ENCODE measurements around the gene NACC2.

NACC2 gene

GRCh38 chr9:136122425-136123383 is 27.6 kb upstream of the NACC2 start:
- Histone ChIP-seq H3K4me3 (ENCODE audit: low read length) (no peak overlapping the region), H3K4me1 (ENCODE audit: control insufficient read depth, low read depth, low read length) (peaks cover 5% of the 10 kb centered on the region)

GRCh38 chr9:136121801-136122200 is 26.7 kb upstream of the NACC2 start:
- Histone ChIP-seq H3K4me1 (ENCODE audit: control insufficient read depth, low read depth, low read length) (peaks cover 10% of the 10 kb centered on the region), H3K36me3 (ENCODE audit: control insufficient read depth, low read depth, low read length) (no peaks in the 10 kb centered on the region), H3K27me3 (ENCODE audit: control insufficient read depth, insufficient read depth, low read length) (peaks cover 4% of the 10 kb centered on the region), H3K27ac (ENCODE audit: low read length) (no peak overlapping the region), H3K9ac (ENCODE audit: low read length) (no peak overlapping the region), H3K4me3 (ENCODE audit: low read length) (no peak overlapping the region), H3K9me3 (ENCODE audit: control insufficient read depth, low read depth, low read length) (no peaks in the 10 kb centered on the region)

More at GRCh38 chr9:136122425-136123383, 27.6 kb upstream of the NACC2 start:
- Histone ChIP-seq H3K36me3 (ENCODE audit: control insufficient read depth, low read depth, low read length) (no peaks in the 10 kb centered on the region), H3K9ac (ENCODE audit: low read length) (no peak overlapping the region), H3K9me3 (ENCODE audit: control insufficient read depth, low read depth, low read length) (no peaks in the 10 kb centered on the region), H3K27ac (ENCODE audit: low read length) (no peak overlapping the region), H3K27me3 (ENCODE audit: control insufficient read depth, insufficient read depth, low read length) (peaks cover 4% of the 10 kb centered on the region)

- no peaks in the 10 kb centered on the region for H3K9me3 ChIP-seq (ENCODE audit: control insufficient read depth, low read depth, low read length)
- H3K27ac ChIP-seq (ENCODE audit: low read length), result no peak overlapping the region
- H3K27me3 ChIP-seq (ENCODE audit: control insufficient read depth, insufficient read depth, low read length), result peaks cover 4% of the 10 kb centered on the region
- peaks cover 2% of the 10 kb centered on the region for H3K36me3 ChIP-seq (ENCODE audit: control insufficient read depth, low read depth, low read length)
- H3K9ac ChIP-seq (ENCODE audit: low read length), result no peak overlapping the region
- peaks cover 10% of the 10 kb centered on the region for H3K4me1 ChIP-seq (ENCODE audit: control insufficient read depth, low read depth, low read length)
- no peak overlapping the region for H3K4me3 ChIP-seq (ENCODE audit: low read length)
These were observed 25.4 kb upstream of the NACC2 start for GRCh38 chr9:136120438-136120844.

GRCh38 chr9:136119883-136120393 is 24.8 kb upstream of the NACC2 start:
- Histone ChIP-seq H3K4me3 (ENCODE audit: low read length) (peak overlapping the region; percentile 70), H3K4me1 (ENCODE audit: control insufficient read depth, low read depth, low read length) (peaks cover 10% of the 10 kb centered on the region), H3K9ac (ENCODE audit: low read length) (no peak overlapping the region), H3K27me3 (ENCODE audit: control insufficient read depth, insufficient read depth, low read length) (peaks cover 4% of the 10 kb centered on the region), H3K36me3 (ENCODE audit: control insufficient read depth, low read depth, low read length) (peaks cover 7% of the 10 kb centered on the region), H3K9me3 (ENCODE audit: control insufficient read depth, low read depth, low read length) (no peaks in the 10 kb centered on the region), H3K27ac (ENCODE audit: low read length) (no peak overlapping the region)

GRCh38 chr9:136119061-136119882 is 24.2 kb upstream of the NACC2 start:
- Histone ChIP-seq H3K27me3 (ENCODE audit: control insufficient read depth, insufficient read depth, low read length) (peaks cover 4% of the 10 kb centered on the region), H3K4me1 (ENCODE audit: control insufficient read depth, low read depth, low read length) (peaks cover 10% of the 10 kb centered on the region), H3K27ac (ENCODE audit: low read length) (no peak overlapping the region)

GRCh38 chr9:136118320-136119060 is 23.4 kb upstream of the NACC2 start, which contains the start of gene TMEM250:
Gene TMEM250 (minus strand): TSS chr9:136118875. CDS start chr9:136116900, 1,975 bp downstream.
- Histone ChIP-seq H3K27ac (ENCODE audit: low read length) (no peak within 1 kb of the TSS), H3K4me1 (ENCODE audit: control insufficient read depth, low read depth, low read length) (peaks cover 10% of the 10 kb centered on the region)

More at GRCh38 chr9:136119061-136119882, 24.2 kb upstream of the NACC2 start:
- peaks cover 9% of the 10 kb centered on the region for H3K36me3 ChIP-seq (ENCODE audit: control insufficient read depth, low read depth, low read length)
- no peaks in the 10 kb centered on the region for H3K9me3 ChIP-seq (ENCODE audit: control insufficient read depth, low read depth, low read length)
- peak overlapping the region; percentile 70 for H3K4me3 ChIP-seq (ENCODE audit: low read length)
- peak overlapping the region; percentile 37 for H3K9ac ChIP-seq (ENCODE audit: low read length)

GRCh38 chr9:136117916-136118319 is 22.8 kb upstream of the NACC2 start:
- Histone ChIP-seq H3K4me1 (ENCODE audit: control insufficient read depth, low read depth, low read length) (peaks cover 10% of the 10 kb centered on the region), H3K27ac (ENCODE audit: low read length) (no peak overlapping the region)

More at GRCh38 chr9:136118320-136119060, 23.4 kb upstream of the NACC2 start, which contains the start of gene TMEM250:
- H3K9me3 ChIP-seq (ENCODE audit: control insufficient read depth, low read depth, low read length), result no peaks in the 10 kb centered on the region
- H3K9ac ChIP-seq (ENCODE audit: low read length), result peak within 1 kb of the TSS; percentile 69
- peak within 1 kb of the TSS; percentile 70 for H3K4me3 ChIP-seq (ENCODE audit: low read length)
- peaks cover 9% of the 10 kb centered on the region for H3K36me3 ChIP-seq (ENCODE audit: control insufficient read depth, low read depth, low read length)
- peaks cover 4% of the 10 kb centered on the region for H3K27me3 ChIP-seq (ENCODE audit: control insufficient read depth, insufficient read depth, low read length)

GRCh38 chr9:136117291-136117915 is 22.3 kb upstream of the NACC2 start:
- Histone ChIP-seq H3K9ac (ENCODE audit: low read length) (peak overlapping the region; percentile 69), H3K4me3 (ENCODE audit: low read length) (peak overlapping the region; percentile 70), H3K9me3 (ENCODE audit: control insufficient read depth, low read depth, low read length) (no peaks in the 10 kb centered on the region), H3K27ac (ENCODE audit: low read length) (no peak overlapping the region), H3K36me3 (ENCODE audit: control insufficient read depth, low read depth, low read length) (peaks cover 9% of the 10 kb centered on the region), H3K4me1 (ENCODE audit: control insufficient read depth, low read depth, low read length) (peaks cover 10% of the 10 kb centered on the region), H3K27me3 (ENCODE audit: control insufficient read depth, insufficient read depth, low read length) (peaks cover under 1% of the 10 kb centered on the region)

More at GRCh38 chr9:136117916-136118319, 22.8 kb upstream of the NACC2 start:
- Histone ChIP-seq H3K4me3 (ENCODE audit: low read length) (peak overlapping the region; percentile 70), H3K27me3 (ENCODE audit: control insufficient read depth, insufficient read depth, low read length) (peaks cover 4% of the 10 kb centered on the region), H3K36me3 (ENCODE audit: control insufficient read depth, low read depth, low read length) (peaks cover 9% of the 10 kb centered on the region), H3K9ac (ENCODE audit: low read length) (peak overlapping the region; percentile 69), H3K9me3 (ENCODE audit: control insufficient read depth, low read depth, low read length) (no peaks in the 10 kb centered on the region)

- Histone ChIP-seq H3K27me3 (ENCODE audit: control insufficient read depth, insufficient read depth, low read length) (no peaks in the 10 kb centered on the region), H3K27ac (ENCODE audit: low read length) (no peak overlapping the region), H3K9me3 (ENCODE audit: control insufficient read depth, low read depth, low read length) (no peaks in the 10 kb centered on the region), H3K4me3 (ENCODE audit: low read length) (no peak overlapping the region), H3K9ac (ENCODE audit: low read length) (no peak overlapping the region), H3K36me3 (ENCODE audit: control insufficient read depth, low read depth, low read length) (peaks cover 9% of the 10 kb centered on the region), H3K4me1 (ENCODE audit: control insufficient read depth, low read depth, low read length) (peaks cover 10% of the 10 kb centered on the region)
These were observed 21.4 kb upstream of the NACC2 start for GRCh38 chr9:136116360-136117098.
